Eye (tissue), 1 donor: ENCODE measurements around the gene IL34.
"Not testable (repeated sequence)": the region's sequence is repeated elsewhere in the genome, so short reads cannot be mapped to it uniquely, and the experiment has no call there.

Source experiments
- DNase-seq: peaks from one replicate; pipeline ENCODE4 v3.0.0-alpha.2; 2015

IL34 gene

GRCh38 chr16:70659953-70660671, 13.8 kb downstream of the IL34 start:
- DNase-seq: no peak

GRCh38 chr16:70660672-70661350, 14.5 kb downstream of the IL34 start:
- DNase-seq: no peak

- no peak for DNase-seq
These were observed 15.2 kb downstream of the IL34 start for GRCh38 chr16:70661534-70661917.

- no peak for DNase-seq
These were observed 15.7 kb downstream of the IL34 start for GRCh38 chr16:70661918-70662641.

GRCh38 chr16:70662991-70663523, 16.7 kb downstream of the IL34 start:
- no peak for DNase-seq

GRCh38 chr16:70663524-70664324, 17.4 kb downstream of the IL34 start:
- DNase-seq: no peak

GRCh38 chr16:70664325-70665112, 18.2 kb downstream of the IL34 start:
- no peak for DNase-seq

GRCh38 chr16:70665113-70665694, 18.8 kb downstream of the IL34 start:
- DNase-seq: no peak

- DNase-seq: no peak
These were observed 19.7 kb downstream of the IL34 start for GRCh38 chr16:70665806-70666735.

- no peak for DNase-seq
These were observed 23.8 kb downstream of the IL34 start for GRCh38 chr16:70670175-70670574.

- not testable (repeated sequence) for DNase-seq
These were observed 24.6 kb downstream of the IL34 start for GRCh38 chr16:70670938-70671337.

- no peak for DNase-seq
These were observed 28.1 kb downstream of the IL34 start for GRCh38 chr16:70674221-70675014.

GRCh38 chr16:70675851-70676513, 29.6 kb downstream of the IL34 start:
- no peak for DNase-seq

GRCh38 chr16:70676675-70677498, 30.5 kb downstream of the IL34 start:
- DNase-seq: no peak

- no peak for DNase-seq
These were observed 31.3 kb downstream of the IL34 start for GRCh38 chr16:70677499-70678120.

GRCh38 chr16:70678121-70678897, 31.9 kb downstream of the IL34 start:
- no peak for DNase-seq
